Measurements from ENCODE around the gene OGG1.

OGG1 gene

DNA sequence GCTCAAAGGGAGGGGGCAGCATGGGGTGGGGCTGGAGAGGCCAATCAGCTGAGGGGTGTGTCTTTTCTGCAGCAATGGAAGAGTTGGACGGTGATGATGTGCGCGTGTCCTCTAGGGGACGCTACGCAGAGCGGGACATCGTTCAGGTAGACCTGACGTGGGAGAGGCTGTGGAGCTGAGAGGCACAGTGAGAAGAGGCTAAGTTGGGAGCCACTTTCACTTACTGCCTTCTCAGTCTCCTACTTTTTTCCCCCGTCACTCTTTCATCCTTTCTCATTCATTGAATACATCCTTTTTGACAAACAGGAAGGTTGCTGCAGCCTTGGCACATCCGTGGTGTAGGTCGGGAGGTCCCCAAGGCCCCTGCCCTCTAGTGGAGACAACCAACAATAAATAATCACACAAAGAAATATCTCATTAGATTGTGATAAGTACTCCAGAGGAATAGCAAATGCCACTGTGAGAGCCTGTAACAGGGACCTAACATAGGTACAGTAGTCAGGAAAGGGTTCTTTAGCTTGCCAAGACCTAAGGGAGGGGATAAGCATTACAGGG, 22.6 kb upstream of the OGG1 start:
- DNase-seq (ENCODE audit: insufficient read length, low spot score): no peak
- FAIRE-seq: no peak

DNA sequence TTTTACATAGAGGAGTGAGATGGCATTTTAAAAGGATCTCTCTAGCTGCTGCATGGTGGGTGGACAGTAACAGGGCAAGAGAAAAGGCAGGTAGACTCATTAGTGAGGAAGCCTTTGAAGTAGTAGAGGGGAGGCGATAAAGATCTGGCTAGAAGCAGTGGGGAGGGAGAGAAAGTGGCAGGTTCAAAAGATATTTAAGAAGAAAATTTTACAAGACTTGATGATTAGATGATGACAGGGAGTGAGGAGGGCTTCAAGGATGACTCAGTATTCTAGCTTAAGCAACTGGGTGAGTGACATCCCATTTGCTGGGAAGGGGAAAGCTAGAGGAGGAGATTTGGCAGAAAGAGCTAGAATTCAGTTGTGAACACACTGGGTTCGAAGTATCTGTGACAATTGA, 22.0 kb upstream of the OGG1 start:
- no peak for DNase-seq (ENCODE audit: insufficient read length, low spot score)

DNA sequence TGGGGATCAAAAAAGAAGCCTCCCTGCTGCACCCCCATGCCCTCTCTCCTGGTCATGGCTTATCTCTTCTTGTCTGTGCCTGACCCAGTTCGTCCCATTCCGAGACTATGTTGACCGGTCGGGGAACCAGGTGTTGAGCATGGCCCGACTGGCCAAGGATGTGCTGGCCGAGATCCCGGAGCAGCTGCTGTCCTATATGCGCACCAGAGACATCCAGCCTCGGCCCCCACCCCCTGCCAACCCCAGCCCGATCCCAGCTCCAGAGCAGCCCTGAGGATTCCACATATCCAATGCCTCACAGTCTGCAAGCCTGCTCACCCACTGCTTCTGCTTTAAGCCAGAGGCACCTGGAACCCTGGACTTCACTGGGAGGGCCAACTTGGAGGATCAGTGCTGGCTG, 20.3 kb upstream of the OGG1 start:
- no peak for FAIRE-seq
- no peak for DNase-seq (ENCODE audit: insufficient read length, low spot score)

More for the DNA sequence above, 22.0 kb upstream of the OGG1 start:
- no peak for FAIRE-seq

DNA sequence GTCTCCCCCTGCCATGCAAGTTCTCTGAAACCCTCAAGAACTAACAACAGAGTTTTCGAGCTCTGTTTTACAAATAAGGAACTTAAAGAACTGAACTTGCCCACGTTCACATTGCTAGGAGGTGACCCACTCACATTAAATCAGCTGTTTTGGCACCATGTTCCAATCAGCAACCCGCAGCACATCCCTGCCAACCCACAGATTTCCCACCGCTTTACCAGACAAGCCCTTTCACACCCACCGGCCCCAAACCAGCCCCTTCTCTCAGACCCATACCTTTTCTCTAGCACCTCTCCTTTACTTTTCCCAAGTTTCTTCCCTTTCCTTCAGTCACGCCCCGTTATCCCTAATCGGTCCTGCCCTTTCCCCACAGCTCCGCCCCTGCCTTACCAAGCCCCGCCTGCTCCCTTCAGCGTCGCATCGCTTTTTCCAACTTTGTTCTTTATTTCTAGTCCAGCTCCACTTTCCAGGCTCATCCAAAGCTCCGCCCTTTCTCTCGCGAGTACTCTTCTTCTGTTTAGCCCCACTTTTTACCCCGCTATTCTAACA, 19.0 kb upstream of the OGG1 start:
- DNase-seq (ENCODE audit: insufficient read length, low spot score) (no peak), FAIRE-seq (no peak)

DNA sequence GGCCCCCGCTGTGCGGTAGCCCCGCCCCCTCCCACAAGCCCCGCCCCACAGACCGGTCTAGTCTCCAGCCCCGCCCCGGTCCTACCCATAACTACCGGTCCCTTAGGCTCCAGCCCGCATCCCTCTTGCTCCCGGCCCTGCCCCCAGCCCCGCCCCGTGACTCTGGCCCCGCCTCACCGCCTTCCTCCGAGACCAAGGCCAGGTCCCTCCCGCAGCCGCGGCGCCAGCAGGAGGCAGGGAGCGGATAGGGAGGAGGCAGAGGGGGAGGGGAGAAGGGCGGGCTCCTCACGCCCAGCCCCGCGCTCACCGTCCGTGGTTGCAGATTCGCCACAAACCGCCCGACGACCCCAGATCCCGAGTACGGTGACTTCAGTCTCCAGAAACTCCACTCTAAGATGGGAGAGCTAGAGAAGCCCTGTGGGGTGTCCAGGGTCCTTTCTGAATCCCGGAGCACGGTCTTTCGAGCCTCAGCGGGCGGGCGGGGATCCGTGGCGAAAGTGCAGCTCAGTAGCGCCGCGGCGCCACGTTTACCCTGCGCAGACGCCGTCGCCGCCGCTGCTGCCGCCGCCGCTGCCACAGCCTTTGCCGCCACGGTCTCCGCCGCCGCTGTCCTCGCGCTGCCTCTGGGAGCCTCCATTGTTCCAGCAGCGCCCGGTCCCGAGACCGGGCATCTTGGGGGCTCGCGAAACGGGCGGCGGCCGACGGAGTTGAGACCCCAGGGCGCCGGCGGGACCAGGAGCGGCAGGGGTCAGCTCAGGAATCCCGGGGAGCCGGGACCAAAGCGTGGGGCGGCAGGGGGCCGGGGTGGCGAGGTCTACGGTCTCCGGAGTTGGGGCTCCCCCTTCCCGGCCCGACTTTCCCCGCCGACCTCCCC, 18.3 kb upstream of the OGG1 start, which contains the start of gene BRPF1:
Gene BRPF1 (plus strand): TSS at position 530 of the 874 bp plus-strand sequence. CDS start 2,406 bp downstream, outside the sequence.
- FAIRE-seq: peak; percentile 69

DNA sequence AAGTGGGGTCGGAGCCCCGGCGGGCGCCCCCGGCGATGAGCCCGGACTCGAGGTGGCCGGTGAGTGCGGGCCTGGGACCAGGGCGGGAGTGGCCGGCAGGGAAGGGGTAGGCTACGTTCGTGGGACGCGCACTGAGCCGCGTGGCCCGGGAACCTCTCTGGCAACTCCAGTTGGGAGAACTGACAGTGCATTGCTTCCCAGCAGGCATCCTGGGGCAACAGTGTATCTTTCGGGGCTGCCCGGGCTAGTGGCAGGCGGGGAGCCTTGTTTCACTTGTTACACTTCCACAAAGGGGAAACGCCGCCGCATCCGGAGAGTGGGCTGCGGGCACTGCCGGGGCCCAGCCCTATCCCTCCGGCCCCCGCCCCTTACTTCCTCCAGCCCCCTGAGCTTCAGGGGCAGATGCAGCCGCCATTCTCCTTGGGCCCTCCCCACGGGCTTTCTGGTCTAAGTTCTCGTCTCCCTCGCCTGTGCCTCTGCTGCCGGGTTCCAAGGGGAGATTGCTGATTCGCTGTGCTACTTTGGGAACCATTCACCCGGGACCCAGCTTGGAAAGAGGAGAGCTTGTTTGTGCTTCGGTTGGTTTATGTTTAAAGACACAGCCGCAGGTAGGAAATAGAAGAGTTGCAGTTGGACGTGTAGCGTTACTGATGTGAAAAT, 17.5 kb upstream of the OGG1 start:
- FAIRE-seq (no peak), DNase-seq (ENCODE audit: insufficient read length, low spot score) (no peak)

More for the DNA sequence above, 18.3 kb upstream of the OGG1 start, which contains the start of gene BRPF1:
- peak; percentile 98 for DNase-seq (ENCODE audit: insufficient read length, low spot score)

DNA sequence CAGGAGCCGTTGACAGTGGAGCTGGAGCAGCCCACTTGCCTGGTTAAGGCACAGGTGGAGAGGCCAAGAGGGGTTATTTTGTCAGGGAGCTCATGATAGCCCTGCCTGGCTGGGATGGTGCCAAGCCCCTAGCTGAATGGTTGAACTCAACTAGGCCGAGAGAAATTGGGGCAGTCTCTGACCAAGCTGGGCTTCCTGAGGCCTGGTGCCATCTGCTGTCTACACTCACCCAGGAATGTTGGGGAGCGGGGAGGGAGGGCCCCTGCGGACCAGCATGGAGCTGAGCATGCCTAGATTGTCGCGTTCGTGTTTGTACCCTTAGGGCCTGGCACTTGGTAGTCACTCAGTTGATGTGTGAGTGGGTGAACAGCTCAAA, 17.0 kb upstream of the OGG1 start:
- FAIRE-seq (no peak), DNase-seq (ENCODE audit: insufficient read length, low spot score) (no peak)

DNA sequence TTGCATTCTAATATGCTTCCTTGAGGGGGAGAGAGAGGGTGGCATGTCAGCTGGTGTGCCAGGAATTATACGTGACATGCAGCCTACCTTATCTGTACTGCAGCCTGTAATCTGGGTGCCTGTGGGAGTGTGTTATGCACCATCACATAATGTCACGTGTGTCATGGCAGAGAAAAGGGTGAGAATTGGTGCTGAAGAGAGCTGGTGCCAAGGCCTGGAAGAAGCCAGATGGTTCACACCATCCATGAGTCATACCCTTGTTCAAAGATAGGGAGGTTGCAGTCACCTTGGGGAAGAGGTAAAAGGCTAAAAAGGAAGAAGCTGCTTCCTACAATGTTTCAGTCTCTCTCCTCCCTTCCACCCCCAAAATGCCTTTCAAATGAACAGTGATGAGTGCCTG, 12.9 kb upstream of the OGG1 start:
- FAIRE-seq: no peak

DNA sequence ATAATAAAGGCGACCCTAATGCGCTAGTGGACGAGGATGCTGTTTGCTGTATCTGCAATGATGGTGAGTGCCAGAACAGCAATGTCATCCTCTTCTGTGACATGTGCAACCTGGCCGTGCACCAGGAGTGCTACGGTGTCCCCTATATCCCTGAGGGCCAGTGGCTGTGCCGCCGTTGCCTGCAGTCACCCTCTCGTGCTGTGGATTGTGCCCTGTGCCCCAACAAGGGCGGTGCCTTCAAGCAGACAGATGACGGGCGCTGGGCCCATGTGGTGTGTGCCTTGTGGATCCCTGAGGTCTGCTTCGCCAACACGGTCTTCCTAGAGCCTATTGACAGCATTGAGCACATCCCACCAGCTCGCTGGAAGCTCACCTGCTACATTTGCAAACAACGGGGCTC, 10.6 kb upstream of the OGG1 start:
- FAIRE-seq (no peak), DNase-seq (ENCODE audit: insufficient read length, low spot score) (no peak)

More for the DNA sequence above, 12.9 kb upstream of the OGG1 start:
- no peak for DNase-seq (ENCODE audit: insufficient read length, low spot score)

DNA sequence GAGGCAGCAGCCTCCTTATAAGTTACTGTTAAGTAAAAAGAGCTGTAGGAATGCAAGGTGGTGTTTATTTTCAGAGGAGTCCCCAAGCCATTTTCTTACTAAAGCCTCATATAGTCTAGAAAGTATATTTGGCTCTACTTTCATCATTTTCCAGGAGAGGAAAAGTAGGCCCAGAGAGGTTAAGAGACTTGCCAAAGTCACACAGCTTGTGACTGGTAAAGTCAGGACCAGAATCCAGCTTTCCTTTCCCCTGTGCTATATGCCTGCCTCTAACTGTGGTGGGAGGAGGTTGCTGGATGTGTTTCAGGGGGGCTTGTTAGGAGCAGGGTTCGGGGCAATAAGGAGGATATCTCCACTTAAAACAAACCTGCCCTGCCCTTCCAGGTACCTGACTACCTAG, 7.2 kb upstream of the OGG1 start:
- no peak for DNase-seq (ENCODE audit: insufficient read length, low spot score)
- FAIRE-seq: no peak

DNA sequence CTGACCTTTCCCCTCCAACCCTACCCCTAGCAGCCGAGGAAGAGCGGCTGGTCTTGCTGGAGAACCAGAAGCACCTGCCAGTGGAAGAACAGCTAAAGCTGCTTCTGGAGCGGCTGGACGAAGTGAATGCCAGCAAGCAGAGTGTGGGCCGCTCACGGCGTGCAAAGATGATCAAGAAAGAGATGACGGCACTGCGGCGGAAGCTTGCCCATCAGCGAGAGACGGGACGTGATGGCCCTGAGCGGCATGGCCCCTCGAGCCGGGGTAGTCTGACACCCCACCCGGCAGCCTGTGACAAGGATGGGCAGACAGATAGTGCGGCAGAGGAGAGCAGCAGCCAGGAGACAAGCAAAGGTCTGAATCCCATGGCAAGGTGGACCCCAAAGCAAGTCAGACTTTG, 6.2 kb upstream of the OGG1 start:
- FAIRE-seq (no peak), DNase-seq (ENCODE audit: insufficient read length, low spot score) (no peak)

DNA sequence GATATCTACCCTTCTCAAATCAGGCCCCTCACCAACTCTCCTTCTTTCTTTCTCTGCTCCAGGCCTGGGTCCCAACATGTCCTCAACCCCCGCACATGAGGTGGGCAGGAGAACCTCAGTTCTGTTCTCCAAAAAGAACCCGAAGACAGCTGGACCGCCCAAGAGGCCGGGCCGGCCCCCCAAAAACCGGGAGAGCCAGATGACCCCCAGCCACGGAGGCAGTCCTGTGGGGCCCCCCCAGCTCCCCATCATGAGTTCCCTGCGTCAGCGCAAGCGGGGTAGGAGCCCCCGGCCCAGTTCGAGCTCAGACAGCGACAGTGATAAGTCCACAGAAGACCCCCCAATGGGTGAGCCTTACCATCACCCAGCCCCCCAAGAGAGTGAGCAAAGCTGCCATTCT, 5.6 kb upstream of the OGG1 start:
- FAIRE-seq: no peak
- DNase-seq (ENCODE audit: insufficient read length, low spot score): no peak

DNA sequence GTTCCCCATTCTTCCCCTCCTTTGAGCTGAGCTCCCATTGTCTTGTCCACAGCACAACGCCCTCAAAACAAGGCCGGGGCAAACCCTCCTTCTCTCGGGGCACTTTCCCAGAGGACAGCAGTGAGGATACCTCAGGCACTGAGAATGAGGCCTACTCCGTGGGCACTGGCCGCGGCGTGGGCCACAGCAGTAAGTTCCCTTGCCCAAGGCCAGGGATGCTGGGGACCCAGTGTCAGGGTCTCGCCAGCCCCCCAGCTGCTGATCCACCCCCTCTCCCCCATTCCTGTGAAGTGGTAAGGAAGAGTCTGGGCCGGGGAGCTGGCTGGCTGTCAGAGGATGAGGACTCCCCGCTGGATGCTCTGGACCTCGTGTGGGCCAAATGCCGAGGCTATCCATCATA, 4.2 kb upstream of the OGG1 start:
- FAIRE-seq (no peak), DNase-seq (ENCODE audit: insufficient read length, low spot score) (no peak)

DNA sequence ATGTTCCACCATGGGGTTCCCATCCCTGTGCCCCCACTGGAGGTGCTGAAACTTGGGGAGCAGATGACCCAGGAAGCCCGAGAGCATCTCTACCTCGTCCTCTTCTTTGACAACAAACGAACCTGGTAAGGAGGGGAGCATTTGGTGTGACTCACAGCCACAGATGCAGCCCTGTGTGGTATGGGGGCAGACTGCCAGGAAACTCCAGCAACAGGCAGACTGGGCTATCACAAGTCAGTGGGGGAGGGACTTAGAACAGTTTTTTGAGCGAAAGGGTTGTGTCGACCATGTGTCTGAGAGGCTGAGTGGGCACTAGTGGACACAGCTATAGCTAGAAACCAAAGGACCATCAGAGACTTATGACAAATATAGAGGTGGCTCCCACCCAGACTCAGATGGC, 3.4 kb upstream of the OGG1 start:
- DNase-seq (ENCODE audit: insufficient read length, low spot score) (no peak), FAIRE-seq (no peak)

DNA sequence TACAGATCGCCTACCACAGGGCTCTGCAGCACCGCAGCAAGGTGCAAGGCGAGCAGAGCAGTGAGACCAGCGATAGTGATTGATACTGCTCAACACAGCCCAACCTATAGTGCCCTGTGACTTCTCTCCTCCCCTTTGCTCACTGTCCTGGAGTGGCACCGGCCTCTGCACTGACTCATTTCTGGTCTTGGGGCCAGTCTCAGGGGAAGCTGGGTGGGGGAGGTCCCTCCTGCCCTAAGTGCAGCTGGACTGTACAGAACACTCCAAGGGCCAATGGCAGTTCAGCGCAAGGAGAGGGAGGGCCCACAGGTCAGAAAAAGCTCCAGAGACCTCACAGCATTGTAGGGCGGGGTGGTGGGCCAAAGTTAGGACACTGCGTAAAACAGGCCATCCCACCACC, 2.5 kb upstream of the OGG1 start:
- FAIRE-seq (no peak), DNase-seq (ENCODE audit: insufficient read length, low spot score) (no peak)

DNA sequence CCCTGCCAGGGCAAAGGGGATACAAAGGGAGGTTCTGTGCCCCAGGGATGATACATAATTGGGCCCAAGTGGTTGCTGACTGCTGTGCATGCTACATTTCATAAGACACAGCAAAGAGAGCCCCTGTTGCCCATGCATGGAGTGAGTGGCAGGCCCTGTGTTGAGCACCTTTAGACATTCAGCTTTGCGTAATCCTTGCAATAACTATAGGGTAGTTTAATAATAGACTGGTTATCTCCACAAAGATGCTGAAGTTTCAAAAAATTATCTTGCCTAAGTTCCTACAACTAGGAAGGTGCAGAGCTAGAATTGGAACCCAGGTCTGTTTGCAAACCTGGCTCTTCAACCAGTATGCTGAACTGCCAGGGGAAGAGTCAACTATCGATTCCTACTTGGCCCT, 1.7 kb upstream of the OGG1 start:
- no peak for DNase-seq (ENCODE audit: insufficient read length, low spot score)
- no peak for FAIRE-seq

DNA sequence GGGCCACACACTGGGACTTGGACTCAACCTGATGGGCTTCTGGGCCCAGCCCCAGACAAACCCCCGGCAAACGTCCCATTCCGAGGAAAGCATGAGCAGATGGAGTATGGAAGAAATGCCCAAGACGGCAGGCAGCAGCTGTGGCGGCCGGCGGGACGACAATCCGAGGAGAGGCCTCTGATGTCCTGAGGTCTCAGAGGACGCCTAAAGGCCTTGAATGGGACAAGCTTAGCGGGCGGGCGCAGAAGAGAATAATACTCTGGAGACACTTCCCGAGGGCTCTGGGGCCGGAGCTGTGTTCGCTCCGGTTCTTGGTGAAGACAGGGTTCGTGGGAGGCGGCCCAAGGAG, 482 bp upstream of the OGG1 start:
- FAIRE-seq (no peak), DNase-seq (ENCODE audit: insufficient read length, low spot score) (no peak)

DNA sequence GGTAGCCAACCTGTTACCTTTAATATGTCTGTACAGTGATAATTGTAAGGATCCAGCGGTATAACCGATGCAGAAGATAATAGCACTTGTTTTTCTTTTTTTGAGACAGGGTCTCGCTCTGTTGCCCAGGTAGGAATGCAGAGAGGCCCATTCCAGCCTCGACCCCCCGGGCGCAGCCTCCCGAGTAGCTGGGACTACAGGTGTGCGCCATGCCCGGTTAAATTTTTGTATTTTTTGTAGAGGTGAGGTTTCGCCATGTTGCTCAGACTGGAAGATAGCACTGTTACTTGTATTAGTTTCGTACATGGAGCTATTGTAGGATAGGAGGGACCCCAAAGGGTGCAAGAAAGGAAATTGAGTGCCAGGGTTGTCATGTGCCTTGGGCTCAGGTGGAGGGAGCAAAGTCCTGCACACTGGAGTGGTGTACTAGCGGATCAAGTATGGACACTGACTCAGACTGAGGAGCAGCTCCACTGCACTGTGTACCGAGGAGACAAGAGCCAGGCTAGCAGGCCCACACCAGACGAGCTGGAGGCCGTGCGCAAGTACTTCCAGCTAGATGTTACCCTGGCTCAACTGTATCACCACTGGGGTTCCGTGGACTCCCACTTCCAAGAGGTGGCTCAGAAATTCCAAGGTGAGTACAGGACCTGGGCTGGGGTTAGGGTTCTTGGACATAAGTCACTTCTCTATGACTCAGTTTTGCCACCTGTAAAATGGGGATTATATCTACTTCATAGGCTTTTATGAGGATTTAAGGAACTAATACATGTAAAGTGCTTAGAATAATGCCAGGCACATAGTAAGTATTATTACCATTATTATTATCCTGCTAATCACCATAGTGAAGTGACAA, 1.0 kb downstream of the OGG1 start:
- FAIRE-seq: no peak
- no peak for DNase-seq (ENCODE audit: insufficient read length, low spot score)

DNA sequence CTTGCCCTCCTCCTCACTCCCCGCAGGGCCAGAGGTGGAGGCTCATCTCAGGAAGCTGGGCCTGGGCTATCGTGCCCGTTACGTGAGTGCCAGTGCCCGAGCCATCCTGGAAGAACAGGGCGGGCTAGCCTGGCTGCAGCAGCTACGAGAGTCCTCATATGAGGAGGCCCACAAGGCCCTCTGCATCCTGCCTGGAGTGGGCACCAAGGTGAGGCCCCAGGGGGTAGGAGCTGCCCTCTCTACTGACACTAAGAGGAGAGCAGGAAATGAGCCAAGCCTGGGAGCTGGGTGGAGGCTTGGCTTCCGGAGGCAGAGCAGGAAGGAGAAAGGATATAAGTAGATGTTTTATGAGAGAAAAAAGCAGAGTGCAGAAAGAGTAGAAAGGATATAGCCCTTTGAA, 4.9 kb downstream of the OGG1 start:
- FAIRE-seq (no peak), DNase-seq (ENCODE audit: insufficient read length, low spot score) (no peak)

DNA sequence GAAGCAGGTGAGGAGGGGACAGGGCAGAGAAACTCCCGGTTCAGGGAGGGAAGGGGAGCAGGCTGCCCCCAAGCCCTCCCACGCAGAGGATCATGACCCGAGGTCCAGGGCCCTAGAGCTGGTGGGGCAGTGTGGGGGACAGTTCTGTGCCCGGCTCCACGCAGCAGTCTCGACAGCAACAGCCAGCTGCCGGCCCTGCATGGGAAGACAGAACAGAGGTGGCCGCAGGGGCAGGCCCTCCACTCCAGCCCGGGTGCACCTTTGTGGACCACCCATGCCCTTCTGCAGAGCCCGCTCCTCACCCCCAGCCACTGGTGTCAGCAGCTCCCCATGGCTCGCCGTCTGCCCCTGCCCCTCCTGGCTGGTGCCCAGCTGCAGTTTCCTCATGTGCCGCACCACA, 7.7 kb downstream of the OGG1 start:
- FAIRE-seq (no peak), DNase-seq (ENCODE audit: insufficient read length, low spot score) (no peak)
